BLaER1 treated with 17β-estradiol and CSF1 and Interleukin-3, amounts not matched to agents 10 nM and 100 nM (cell line): ENCODE results near the gene PBOV1.
"Not testable (repeated sequence)": the region's sequence is repeated elsewhere in the genome, so short reads cannot be mapped to it uniquely, and the experiment has no call there.

Experiments used
- H3K27ac ChIP-seq, 11 experiments: shearing (Covaris generic); formaldehyde crosslinking; 2 replicates each; pipeline ENCODE4 v1.8.1; 2022
- H3K27me3 ChIP-seq, 11 experiments: shearing (Covaris generic); formaldehyde crosslinking; 2 replicates each; pipeline ENCODE4 v1.8.1; 2022
- H3K36me3 ChIP-seq, 11 experiments: shearing (Covaris generic); formaldehyde crosslinking; 2 replicates each; pipeline ENCODE4 v1.8.1; 2022
- H3K4me1 ChIP-seq, 10 experiments: shearing (Covaris generic); formaldehyde crosslinking; 2 replicates each; pipeline ENCODE4 v1.8.1; 2022
- H3K4me2 ChIP-seq, 11 experiments: shearing (Covaris generic); formaldehyde crosslinking; 2 replicates each; pipeline ENCODE4 v1.8.1; 2022
- H3K4me3 ChIP-seq, 10 experiments: shearing (Covaris generic); formaldehyde crosslinking; 2 replicates each; pipeline ENCODE4 v1.8.1; 2022
- H3K9ac ChIP-seq, 11 experiments: shearing (Covaris generic); formaldehyde crosslinking; 2 replicates each; pipeline ENCODE4 v1.8.1; 2022
- H3K9me3 ChIP-seq, 11 experiments: shearing (Covaris generic); formaldehyde crosslinking; replicated peaks in 1 of 11; 2 replicates each; pipeline ENCODE4 v1.8.1; 2022
- H4K20me1 ChIP-seq, 11 experiments: shearing (Covaris generic); formaldehyde crosslinking; 2 replicates each; pipeline ENCODE4 v1.8.1; 2022
- Cebpa-rat ChIP-seq, 11 experiments: shearing (Covaris generic); IDR thresholded peaks; 2 replicates each; pipeline ENCODE4 v1.8.1; 2022

Gene PBOV1

DNA sequence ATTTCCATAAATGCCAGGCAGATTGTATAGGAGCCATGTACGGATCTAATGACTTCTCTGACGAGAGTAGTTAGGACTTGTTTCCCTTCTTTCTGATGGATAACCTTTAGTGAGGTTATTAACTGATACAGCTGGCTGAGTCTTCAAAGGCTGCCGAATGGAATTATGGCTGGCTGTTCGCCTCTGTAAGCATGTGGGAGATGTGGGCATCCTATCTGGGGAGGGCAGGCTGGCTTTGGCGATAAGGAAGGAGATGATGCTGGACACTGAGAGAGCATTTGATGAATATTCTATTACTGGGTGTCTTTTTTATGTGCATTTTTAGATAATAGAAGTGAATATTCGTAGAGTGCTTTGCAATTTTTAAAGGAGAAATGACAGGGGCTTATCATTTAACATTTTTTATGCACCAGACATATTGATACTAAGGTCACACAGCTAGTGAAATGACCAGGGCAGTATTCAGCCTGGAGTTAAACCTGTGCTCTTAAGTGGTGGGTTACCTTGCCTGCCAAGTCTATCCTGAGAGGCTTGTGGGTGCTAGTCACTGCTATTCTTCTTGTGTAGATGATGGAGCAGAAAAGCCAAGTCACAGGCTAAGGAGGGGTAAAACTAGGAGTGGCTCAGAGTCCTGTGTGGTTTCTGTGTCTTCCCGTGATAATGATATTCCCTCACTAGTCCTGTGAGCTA lies 3.1 kb downstream of the PBOV1 start:
- Histone ChIP-seq H3K4me2 (no peak overlapping the region), H3K27ac (no peak overlapping the region), H3K4me3 (no peak overlapping the region), H3K9me3 (no peaks in the 10 kb centered on the region), H3K9ac (no peak overlapping the region), H3K36me3 (no peaks in the 10 kb centered on the region), H3K27me3 (no peaks in the 10 kb centered on the region), H4K20me1 (no peaks in the 10 kb centered on the region), H3K4me1 (no peaks in the 10 kb centered on the region)
- no peak for TF ChIP-seq Cebpa-rat (IDR thresholded peaks at IDR 0.05)

DNA sequence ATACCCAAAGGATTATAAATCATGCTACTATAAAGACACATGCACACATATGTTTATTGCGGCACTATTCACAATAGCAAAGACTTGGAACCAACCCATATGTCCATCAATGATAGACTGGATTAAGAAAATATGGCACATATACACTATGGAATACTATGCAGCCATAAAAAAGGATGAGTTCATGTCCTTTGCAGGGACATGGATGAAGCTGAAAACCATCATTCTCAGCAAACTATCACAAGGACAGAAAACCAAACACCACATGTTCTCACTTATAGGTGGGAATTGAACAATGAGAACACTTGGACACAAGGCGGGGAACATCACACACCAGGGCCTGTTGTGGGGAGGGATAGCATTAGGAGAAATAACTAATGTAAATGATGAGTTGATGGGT lies 5.8 kb downstream of the PBOV1 start:
- H3K4me1 ChIP-seq, H3K27me3 ChIP-seq, H3K9ac ChIP-seq, H3K4me2 ChIP-seq, H4K20me1 ChIP-seq, H3K4me3 ChIP-seq, H3K9me3 ChIP-seq, H3K36me3 ChIP-seq, H3K27ac ChIP-seq: not testable (repeated sequence)

DNA sequence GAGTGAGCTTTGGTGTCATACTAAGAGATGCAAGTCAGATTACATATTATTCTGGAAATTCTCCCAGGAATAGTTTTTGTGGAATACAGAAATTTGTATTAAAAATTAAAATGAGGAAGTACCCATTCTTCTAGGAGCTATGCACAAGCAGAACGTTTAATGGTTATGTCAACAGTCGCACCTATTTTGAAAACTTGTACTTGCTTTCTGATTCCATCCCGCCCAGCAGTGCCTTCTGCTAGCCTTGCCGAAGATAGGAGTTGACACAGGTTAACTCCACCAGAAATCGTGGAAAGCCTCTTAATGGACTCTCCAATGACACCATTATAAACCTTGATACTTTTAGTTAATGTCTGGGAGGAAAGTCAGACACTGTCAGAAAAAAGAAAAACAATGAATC lies 6.7 kb downstream of the PBOV1 start:
- H3K4me2 ChIP-seq: no peak overlapping the region
- H3K27me3 ChIP-seq: no peaks in the 10 kb centered on the region
- H3K4me3 ChIP-seq: no peak overlapping the region
- H3K9ac ChIP-seq: no peak overlapping the region
- TF ChIP-seq Cebpa-rat (IDR thresholded peaks at IDR 0.05): no peak
- H3K36me3 ChIP-seq: no peaks in the 10 kb centered on the region
- H3K9me3 ChIP-seq: no peaks in the 10 kb centered on the region
- no peak overlapping the region for H3K27ac ChIP-seq
- H3K4me1 ChIP-seq: no peaks in the 10 kb centered on the region
- H4K20me1 ChIP-seq: no peaks in the 10 kb centered on the region

- no peaks in the 10 kb centered on the region for H3K9me3 ChIP-seq
- H4K20me1 ChIP-seq: no peaks in the 10 kb centered on the region
- H3K36me3 ChIP-seq: no peaks in the 10 kb centered on the region
- H3K27ac ChIP-seq: no peak overlapping the region
- H3K4me2 ChIP-seq: no peak overlapping the region
- no peak overlapping the region for H3K4me3 ChIP-seq
- no peak overlapping the region for H3K9ac ChIP-seq
- no peaks in the 10 kb centered on the region for H3K27me3 ChIP-seq
- no peaks in the 10 kb centered on the region for H3K4me1 ChIP-seq
- TF ChIP-seq Cebpa-rat (IDR thresholded peaks at IDR 0.05): no peak
Measured at GRCh38 chr6:138211048-138211581, 7.2 kb downstream of the PBOV1 start.

GRCh38 chr6:138206862-138207261 lies 11.4 kb downstream of the PBOV1 start:
- Histone ChIP-seq H3K27me3 (no peaks in the 10 kb centered on the region), H3K4me3 (no peak overlapping the region), H3K36me3 (no peaks in the 10 kb centered on the region), H3K4me2 (no peak overlapping the region), H3K4me1 (no peaks in the 10 kb centered on the region), H3K27ac (no peak overlapping the region), H4K20me1 (no peaks in the 10 kb centered on the region), H3K9ac (no peak overlapping the region), H3K9me3 (no peaks in the 10 kb centered on the region)
- no peak for TF ChIP-seq Cebpa-rat (IDR thresholded peaks at IDR 0.05)

- Histone ChIP-seq H4K20me1 (no peaks in the 10 kb centered on the region), H3K9me3 (no peaks in the 10 kb centered on the region; a peak in 1 of 22 replicates), H3K27ac (no peak overlapping the region), H3K36me3 (no peaks in the 10 kb centered on the region), H3K4me3 (no peak overlapping the region), H3K9ac (no peak overlapping the region), H3K27me3 (no peaks in the 10 kb centered on the region), H3K4me2 (no peak overlapping the region), H3K4me1 (no peaks in the 10 kb centered on the region)
- no peak for TF ChIP-seq Cebpa-rat (IDR thresholded peaks at IDR 0.05)
Measured at GRCh38 chr6:138205437-138206094, 12.7 kb downstream of the PBOV1 start.

DNA sequence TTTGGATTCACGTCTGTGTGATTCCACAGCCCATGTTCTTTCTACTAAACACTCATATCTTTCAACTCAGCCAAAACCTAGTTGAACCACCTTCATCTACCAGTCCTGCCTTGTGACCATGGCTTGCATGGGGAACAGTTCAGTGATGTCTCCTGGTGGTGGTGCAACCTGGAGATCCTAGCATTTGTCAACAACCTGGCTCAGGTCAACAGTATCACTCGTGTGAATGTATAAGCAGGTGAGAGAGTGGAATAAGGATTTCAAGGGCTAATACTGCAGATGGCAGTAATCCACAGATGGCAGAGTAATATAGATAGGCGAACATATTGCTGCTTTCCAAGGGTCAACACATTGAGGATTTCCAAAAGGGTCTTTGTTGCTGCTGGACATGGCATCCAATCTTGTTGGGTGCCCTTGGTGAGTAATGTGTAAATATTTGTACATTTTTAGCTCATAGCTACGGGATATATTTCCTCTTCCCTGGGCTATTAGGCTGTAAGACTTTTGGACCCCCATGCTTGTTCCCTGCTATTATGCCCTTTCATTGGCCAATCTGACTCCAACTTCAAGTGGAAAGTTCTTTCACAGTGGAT lies 13.4 kb downstream of the PBOV1 start:
- Histone ChIP-seq H3K36me3 (no peaks in the 10 kb centered on the region), H3K27ac (no peak overlapping the region), H3K27me3 (no peaks in the 10 kb centered on the region), H4K20me1 (no peaks in the 10 kb centered on the region), H3K9me3 (peaks cover 0 to 4% (median 0%) of the 10 kb centered on the region in 11 experiments; a peak in 2 of 22 replicates), H3K4me3 (no peak overlapping the region), H3K4me2 (no peak overlapping the region), H3K4me1 (no peaks in the 10 kb centered on the region), H3K9ac (no peak overlapping the region)
- no peak for TF ChIP-seq Cebpa-rat (IDR thresholded peaks at IDR 0.05)

- Histone ChIP-seq H3K9ac (no peak overlapping the region), H3K36me3 (no peaks in the 10 kb centered on the region), H3K27ac (no peak overlapping the region), H3K27me3 (no peaks in the 10 kb centered on the region), H3K4me2 (no peak overlapping the region), H4K20me1 (no peaks in the 10 kb centered on the region), H3K9me3 (peaks cover 0 to 6% (median 0%) of the 10 kb centered on the region in 11 experiments; a peak in 2 of 22 replicates), H3K4me1 (no peaks in the 10 kb centered on the region), H3K4me3 (no peak overlapping the region)
- TF ChIP-seq Cebpa-rat (IDR thresholded peaks at IDR 0.05): no peak
Measured at GRCh38 chr6:138204303-138204702, 14.0 kb downstream of the PBOV1 start.

- Histone ChIP-seq H3K9ac (no peak overlapping the region), H3K4me2 (no peak overlapping the region), H3K4me1 (no peaks in the 10 kb centered on the region), H3K9me3 (peaks cover 0 to 6% (median 0%) of the 10 kb centered on the region in 11 experiments; a peak in 2 of 22 replicates), H3K27ac (no peak overlapping the region), H4K20me1 (no peaks in the 10 kb centered on the region), H3K36me3 (no peaks in the 10 kb centered on the region), H3K4me3 (no peak overlapping the region), H3K27me3 (no peaks in the 10 kb centered on the region)
- TF ChIP-seq Cebpa-rat (IDR thresholded peaks at IDR 0.05): no peak
Measured at GRCh38 chr6:138203315-138203714, 15.0 kb downstream of the PBOV1 start.
